Measurements from ENCODE around the gene MAPKAPK2. TPM values are rescaled to one million over a fixed set of nuclear protein-coding genes. Genes with fewer than 3 reads are reported as not detected.

Gene MAPKAPK2
- total RNA-seq, 1 experiment from 2014 or later, result 51.1 TPM

DNA sequence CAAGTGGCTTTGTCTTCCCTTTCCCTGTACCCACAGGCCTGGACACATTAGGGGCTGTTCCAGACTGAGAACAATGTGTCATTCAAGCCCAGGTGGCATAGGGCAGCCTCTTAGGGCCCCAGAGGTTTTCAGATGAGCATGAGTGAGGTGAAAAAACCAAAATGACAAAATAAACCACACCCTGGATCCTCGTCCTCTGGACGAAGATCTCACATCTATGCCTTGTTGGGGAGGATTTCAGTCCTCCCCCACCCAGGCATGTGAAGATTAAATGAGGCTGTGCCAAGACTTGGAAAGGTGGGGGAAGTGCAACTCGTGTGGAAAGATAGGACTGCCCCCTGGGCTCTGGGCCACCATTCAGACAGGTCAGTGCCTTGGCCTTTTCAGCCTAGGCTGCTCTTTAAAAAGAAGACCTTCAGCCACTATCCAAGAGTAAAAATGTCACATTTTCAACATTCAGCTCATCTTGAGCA, 53.1 kb downstream of the MAPKAPK2 start:
- DNase-seq (ENCODE audit: low read depth, low spot score), result no peak
- Histone ChIP-seq H3K36me3 (ENCODE audit: control insufficient read depth in 1 of 2, insufficient read depth in 2 of 2, low read length in 2 of 2) (peaks cover 0 to 2% of the 10 kb centered on the region in 2 experiments; a peak in 1 of 4 replicates), H4K20me1 (ENCODE audit: insufficient read depth) (no peaks in the 10 kb centered on the region), H3K9me3 (ENCODE audit: control insufficient read depth in 1 of 2, insufficient read depth in 1 of 2, low read depth in 1 of 2, low read length in 2 of 2) (no peaks in the 10 kb centered on the region), H3K9me2 (ENCODE audit: insufficient read depth) (no peaks in the 10 kb centered on the region), H3K4me3 (replicated peaks in 1 of 2; ENCODE audit: low read depth in 1 of 2, low read length in 2 of 2) (no peak overlapping the region), H3K4me1 (ENCODE audit: control insufficient read depth in 1 of 2, insufficient read depth in 2 of 2, low read length in 2 of 2) (no peaks in the 10 kb centered on the region), H3K79me2 (ENCODE audit: insufficient read depth, low read length) (no peaks in the 10 kb centered on the region), H2AFZ (ENCODE audit: low read depth, low read length, poor library complexity, severe bottlenecking) (no peak overlapping the region), H3K27ac (ENCODE audit: low read depth, low read length) (no peak overlapping the region), H3K4me2 (ENCODE audit: low read length) (no peak overlapping the region), H3K27me3 (ENCODE audit: insufficient read depth, low read length) (no peaks in the 10 kb centered on the region), H3K9ac (ENCODE audit: low read length) (no peak overlapping the region)
- RAD21 ChIA-PET (ENCODE audit: low non-redundant PET in 1 of 2, low total read pairs in 2 of 2, uncharacterized antibody in 2 of 2, unreplicated experiment in 2 of 2), result no interaction called here
- no peak for ATAC-seq
- no peak for TF ChIP-seq RAD21 (IDR thresholded peaks at IDR 0.05; ENCODE audit: low read depth)
- TF ChIP-seq TCF7L2 (IDR thresholded peaks at IDR 0.05; ENCODE audit: borderline replicate concordance, extremely low read depth, insufficient read depth, insufficient read length), result no peak
- TF ChIP-seq ZNF274 (IDR thresholded peaks at IDR 0.05; ENCODE audit: low read depth, low read length), result no peak
- TF ChIP-seq POLR2A (IDR thresholded peaks at IDR 0.05; ENCODE audit: borderline replicate concordance, extremely low read depth, insufficient read depth, insufficient read length), result no peak
- no peak for TF ChIP-seq POLR2AphosphoS5 (IDR thresholded peaks at IDR 0.05; ENCODE audit: low read depth, low read length)
- no peak for TF ChIP-seq FOSL1 (IDR thresholded peaks at IDR 0.05; ENCODE audit: low read depth)
- no peak for TF ChIP-seq ZFX (IDR thresholded peaks at IDR 0.05)
- no peak for TF ChIP-seq SP1 (IDR thresholded peaks at IDR 0.05; ENCODE audit: low read depth)
- TF ChIP-seq, protein P1, sequence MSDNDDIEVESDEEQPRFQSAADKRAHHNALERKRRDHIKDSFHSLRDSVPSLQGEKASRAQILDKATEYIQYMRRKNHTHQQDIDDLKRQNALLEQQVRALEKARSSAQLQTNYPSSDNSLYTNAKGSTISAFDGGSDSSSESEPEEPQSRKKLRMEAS (IDR thresholded peaks at IDR 0.05), result no peak
- no peak for TF ChIP-seq ZBTB33 (IDR thresholded peaks at IDR 0.05; ENCODE audit: extremely low read depth, insufficient replicate concordance, low read length)
- TF ChIP-seq EGR1 (IDR thresholded peaks at IDR 0.05; ENCODE audit: low read depth), result no peak
- no peak for TF ChIP-seq JUND (IDR thresholded peaks at IDR 0.05)
- no peak for TF ChIP-seq ELF1 (IDR thresholded peaks at IDR 0.05; ENCODE audit: borderline replicate concordance, low read depth)
- CTCF ChIA-PET, result interaction anchor here (0.9 to 1.4 kb wide), 6 partner anchors 28 to 244 kb away, joined by 3 to 8 read pairs (median 4); no protein-coding TSS in a partner anchor
- no TSS peak for BruUV-seq (replicated peaks)
- intact Hi-C loops (cut with micrococcal nuclease), result no loop called here
- POLR2A ChIA-PET, result no interaction called here
